LHCN-M2 (cell line): ENCODE measurements around the gene SCML1. TPM values are rescaled to one million over a fixed set of nuclear protein-coding genes. Genes with fewer than 3 reads are reported as not detected.
"Not testable (repeated sequence)": the region's sequence is repeated elsewhere in the genome, so short reads cannot be mapped to it uniquely, and the experiment has no call there.

Source experiments
- DNase-seq: peaks from one replicate; pipeline ENCODE4 v3.0.0-alpha.2; 2012; ENCODE audit warnings: low read depth
- total RNA-seq: library from RNA; depleted of rRNA; stranded (reverse); fragments of >200 nt; gene quantifications from 2 replicates; pipeline ENCODE4 v1.2.3, GENCODE V29; 2014

The SCML1 gene
- total RNA-seq, 1 experiment from 2014 or later, result 11.0 TPM

DNA sequence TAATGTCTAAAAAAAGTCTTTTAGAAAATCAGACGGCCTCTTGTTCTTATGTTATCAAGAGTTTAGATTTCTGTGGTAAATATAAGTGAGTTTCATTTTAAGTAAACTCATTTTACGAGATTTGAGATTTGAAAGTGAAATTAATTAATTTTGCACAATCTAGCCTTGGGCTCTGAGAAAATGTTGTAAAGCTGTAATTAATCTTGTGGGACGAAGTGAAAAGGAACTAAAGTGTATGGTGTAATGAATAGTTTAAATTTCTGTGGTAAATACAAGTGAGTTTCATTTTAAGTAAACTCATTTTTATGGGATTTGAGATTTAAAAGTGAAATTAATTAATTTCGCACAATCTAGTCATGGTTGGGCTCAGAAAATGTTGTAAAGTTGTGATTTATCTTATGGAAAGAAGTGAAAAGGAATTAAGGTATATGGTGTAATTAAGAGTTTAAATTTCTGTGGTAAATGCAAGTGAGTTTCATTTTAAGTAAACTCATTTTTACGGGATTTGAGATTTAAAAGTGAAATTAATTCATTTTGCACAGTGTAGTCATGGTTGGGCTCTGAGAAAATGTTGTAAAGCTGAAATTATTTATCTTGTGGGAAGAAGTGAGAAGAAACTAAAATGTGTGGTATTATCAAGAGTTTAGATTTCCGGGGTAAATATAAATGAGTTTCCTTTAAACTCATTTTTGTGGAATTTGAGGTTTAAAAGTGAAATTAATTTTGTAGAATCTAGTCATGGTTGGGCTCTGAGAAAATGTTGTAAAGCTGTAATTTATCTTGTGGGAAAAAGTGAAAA is 1.6 kb downstream of the SCML1 start:
- no peak for DNase-seq

DNA sequence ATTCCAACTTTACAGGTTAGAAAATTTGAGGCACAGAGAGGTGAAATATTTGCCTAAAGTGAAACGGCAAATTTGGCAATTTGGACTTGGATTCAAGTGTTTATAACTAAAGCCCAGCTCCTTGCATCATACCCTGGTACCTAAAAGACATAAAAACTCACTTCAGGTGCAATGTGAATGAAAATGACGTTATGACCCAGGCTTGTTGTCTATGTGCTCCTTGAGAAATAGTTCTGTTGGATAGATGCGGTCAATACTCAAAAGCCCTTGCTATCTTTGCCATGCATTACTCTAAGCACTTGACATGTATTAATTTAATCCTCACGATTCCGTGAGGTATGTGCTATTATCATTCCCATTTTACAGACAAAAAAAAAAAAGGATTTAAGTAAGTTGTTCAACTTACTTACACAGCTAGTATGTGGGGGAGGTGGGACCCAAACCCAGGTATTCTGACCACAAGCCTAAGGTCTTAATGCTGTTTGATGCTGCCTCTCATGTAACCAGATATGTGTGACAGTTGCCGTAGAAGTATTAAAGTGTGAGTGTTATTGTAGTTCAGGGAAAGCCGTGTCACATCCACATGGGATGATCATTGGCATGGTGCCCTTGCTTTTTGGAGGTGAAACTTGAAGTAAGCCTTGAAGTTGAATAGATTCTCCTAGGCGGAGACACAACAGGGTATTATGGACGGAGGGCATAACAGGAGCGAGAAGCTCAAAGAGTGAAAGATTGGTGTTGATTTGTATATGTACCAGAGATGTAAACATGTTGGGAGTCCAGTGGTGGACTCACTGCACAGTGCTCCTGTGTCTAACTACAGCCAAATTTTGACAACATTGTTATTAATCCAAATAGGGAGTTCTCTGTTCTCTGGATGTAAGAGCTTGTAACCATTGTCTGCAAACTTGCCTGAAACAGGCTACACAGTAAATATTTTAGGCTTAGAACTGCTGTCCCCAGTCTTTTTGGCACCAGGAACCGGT is 3.1 kb downstream of the SCML1 start:
- no peak for DNase-seq

DNA sequence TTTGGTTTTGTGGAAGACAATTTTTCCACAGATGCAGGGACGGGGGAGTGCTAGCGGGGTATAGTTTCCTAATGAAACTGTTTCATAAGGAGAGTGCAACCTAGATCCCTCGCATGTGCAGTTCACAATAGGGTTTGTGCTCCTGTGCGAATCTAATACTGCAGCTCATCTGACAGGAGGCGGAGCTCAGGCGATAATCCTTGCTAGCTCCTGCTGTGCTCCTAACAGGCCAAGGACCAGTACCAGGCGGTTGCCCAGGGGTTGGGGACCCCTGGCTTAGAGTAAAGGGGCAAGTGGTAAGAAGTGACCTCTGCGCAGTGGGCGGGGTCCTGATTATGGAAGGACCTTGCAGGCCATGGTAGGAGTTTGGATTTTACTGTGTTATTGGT is 3.8 kb downstream of the SCML1 start:
- DNase-seq, result no peak

DNA sequence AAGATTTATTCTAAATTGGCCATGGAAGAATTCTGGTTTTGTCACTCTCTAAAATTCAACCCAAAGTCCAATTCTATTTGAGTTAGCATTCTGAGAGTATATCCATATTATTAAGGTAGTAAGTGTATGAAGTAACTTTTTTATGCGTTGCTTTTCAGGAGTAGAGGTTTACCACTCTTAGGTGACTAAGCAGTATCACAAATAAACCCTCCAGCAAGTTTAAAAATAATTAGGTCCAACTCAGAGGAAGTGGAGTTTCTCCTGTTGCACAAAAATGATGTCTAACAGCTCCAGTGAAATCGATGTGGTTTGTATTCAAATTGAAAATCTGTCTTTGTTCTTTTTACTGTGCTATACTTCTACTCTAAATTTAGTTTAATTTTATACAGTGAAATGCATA is 6.6 kb downstream of the SCML1 start:
- no peak for DNase-seq

DNA sequence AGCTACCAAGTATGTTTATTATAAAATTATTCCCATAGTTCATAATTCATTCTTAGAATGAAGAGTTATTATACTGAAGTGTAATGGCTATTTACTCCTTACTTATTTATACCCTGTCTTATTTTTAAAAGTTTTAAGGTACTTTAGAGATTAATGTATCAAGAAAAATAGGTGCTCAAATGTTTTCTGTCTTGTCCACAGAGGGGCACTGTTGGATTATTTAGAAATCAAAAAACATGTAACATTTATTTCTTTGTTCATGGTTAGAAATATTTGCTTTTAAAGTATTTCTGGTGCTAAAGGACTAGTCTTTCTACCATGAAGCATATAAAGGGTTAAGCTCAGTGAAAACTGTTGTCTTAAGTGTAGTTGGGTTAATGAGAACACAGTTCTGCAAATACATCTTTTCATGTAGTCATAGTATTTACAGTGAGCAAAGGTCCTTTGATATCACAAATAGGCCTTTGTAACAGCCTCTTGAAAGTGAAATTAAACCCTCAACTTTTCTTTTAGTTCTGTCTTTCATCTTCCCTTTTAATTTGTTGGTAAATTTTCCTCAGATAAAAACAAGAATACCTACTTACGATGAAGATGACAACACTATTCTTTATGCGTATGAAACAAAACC is 7.7 kb downstream of the SCML1 start:
- no peak for DNase-seq

DNA sequence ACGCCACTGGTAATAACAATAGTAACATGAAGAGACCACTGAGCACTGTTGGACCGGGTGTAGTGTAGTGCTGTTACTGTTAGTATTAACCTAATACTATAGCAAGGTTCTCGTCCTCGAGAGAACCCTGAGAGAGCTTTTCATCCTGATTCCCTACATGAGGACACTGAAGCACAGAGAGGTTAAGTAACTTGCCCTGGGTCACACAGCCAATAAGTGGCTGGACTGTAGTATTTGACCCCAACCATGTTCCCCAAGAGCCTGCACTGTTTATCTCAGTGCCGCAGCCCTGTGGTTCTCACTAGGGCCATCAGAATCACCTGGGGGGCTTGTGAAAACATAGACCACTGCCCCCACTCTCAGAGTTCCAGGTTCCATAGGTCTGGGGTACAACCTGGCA is 10.4 kb downstream of the SCML1 start:
- no peak for DNase-seq

DNA sequence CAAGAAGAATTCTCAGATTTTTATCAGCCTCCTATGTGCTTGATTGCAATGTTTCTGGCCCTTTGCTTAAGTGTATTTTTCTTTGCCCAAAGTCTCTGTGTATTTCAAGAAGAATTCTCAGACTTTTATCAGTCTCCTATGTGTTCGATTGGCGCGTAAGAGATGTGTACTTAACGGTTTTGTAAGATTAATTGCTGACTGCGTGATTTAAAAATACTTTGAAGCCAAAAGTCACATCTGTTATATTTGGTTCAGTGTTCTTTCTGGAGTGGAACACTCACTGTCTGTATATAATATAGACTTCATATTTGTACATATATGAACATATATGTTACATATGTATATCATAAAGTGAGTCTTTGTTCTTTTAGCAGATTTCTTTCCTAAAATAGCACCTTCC is 11.4 kb downstream of the SCML1 start:
- DNase-seq, result no peak

DNA sequence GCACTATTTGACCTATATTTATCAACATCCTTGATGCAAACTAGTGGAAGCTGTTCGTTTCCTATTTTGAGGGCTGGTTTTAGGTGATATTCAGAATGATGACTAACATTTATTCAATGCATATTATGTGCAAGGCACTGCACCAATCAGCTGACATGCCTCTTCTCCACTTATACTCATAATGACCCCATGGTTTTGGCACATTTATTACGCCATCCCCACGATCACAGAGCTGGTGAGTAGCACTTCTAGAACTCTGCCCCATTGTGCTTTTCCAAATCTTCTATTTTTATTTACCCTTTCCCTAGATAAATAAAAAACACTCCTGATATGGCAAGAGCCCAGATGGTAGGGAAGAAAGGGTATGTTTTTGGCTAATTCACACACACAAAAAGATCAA is 13.1 kb downstream of the SCML1 start:
- DNase-seq, result no peak

DNA sequence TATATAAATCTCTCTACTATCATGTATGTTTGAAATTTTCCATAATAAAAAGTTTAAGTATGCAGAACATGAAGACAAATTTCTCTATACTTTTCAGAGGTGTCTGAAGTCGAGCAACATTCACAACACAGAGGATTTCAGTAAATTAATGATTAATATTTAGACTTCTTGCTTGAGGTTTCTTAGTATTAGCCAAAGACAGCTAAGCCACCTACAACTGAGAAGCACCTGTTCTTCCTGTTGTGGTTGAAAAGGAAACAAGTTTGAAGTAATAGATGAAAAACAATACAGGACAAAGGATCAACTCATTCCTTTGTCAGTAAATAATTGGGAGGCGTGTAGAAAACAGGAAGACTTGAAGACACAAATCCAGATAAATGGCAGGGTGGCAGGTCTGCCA is 21.1 kb downstream of the SCML1 start:
- DNase-seq, result no peak

DNA sequence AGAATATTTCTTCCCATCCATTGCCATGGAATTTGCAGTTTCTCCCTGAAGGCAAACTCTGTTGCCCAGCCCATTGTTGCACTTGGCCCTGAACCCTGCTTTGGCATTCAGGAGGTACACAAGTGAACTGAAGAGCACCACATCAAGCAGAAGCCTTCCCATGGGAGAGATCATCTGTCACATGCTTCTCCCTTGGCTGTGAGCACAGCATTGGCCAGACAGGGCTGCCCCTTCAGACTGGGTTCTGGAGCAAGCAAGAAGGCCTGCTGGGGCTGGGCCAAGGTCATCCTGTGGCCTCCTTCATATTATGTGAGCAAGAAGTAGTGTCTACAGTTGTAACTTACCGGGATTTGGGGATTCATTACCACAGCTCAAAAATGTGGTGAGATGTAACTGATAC is 22.7 kb downstream of the SCML1 start:
- no peak for DNase-seq

DNA sequence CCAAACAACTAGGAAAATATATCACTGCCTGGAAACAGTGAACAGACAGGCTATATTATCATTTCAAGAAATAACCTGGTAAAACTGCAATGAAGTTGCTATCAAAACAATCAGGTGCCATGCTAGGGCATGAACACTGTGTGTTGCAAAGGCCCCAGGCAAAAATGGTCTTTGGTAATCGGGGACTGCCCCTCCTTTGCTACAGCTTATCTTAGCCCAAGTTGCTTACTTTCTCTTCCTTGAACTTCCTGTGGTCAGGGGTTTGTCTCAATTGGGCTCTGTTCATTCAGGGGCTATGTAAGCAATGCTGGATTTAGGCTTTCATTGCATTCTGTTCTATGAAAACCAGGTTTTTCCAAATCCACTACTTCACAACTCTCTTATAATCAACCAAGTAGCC is 30.4 kb downstream of the SCML1 start:
- DNase-seq, result no peak

DNA sequence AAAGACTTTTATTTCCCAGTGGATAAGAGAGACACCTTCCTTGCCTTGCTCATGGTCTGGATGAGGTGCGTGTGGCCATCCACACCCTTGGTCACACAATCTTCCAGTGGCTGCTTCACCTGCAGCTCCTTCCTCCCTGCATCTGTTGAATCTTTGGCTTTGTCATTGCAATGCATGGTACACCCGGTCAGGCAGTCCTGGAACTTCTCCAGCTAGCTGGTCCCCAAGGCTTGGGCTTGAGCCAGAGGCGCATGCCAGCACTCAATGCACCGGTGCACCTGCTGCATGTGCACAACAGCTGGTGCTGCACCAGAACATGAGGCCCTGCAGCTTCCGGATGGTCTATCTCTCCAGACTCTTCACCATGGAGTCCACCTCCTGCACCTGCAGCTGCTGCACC is 31.7 kb downstream of the SCML1 start:
- DNase-seq, result no peak

DNA sequence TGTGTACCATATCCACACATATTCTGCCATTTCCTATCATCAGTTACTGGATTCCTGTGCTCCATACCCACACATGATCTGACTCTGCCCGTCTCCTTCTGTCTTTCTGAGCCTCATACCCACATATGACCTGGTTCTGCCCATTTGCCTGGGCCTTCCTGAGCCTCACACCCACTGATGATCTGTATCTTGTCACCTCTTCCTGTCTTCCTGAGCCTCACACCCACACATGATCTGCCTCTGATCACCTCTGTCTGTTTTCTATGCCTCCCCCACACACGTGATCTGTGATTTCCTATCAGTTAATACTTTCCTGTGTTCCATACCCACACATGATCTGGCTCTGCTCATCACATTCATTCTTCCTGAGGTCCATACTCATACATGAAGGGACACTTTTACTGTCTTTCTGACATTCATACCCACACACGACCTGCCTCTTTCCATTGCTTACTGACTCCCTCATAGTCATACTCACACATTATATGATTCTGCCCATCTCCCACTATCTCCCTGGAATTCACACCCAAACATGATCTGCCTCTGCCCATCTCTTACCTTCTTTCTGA is 32.5 kb downstream of the SCML1 start:
- DNase-seq, result no peak

DNA sequence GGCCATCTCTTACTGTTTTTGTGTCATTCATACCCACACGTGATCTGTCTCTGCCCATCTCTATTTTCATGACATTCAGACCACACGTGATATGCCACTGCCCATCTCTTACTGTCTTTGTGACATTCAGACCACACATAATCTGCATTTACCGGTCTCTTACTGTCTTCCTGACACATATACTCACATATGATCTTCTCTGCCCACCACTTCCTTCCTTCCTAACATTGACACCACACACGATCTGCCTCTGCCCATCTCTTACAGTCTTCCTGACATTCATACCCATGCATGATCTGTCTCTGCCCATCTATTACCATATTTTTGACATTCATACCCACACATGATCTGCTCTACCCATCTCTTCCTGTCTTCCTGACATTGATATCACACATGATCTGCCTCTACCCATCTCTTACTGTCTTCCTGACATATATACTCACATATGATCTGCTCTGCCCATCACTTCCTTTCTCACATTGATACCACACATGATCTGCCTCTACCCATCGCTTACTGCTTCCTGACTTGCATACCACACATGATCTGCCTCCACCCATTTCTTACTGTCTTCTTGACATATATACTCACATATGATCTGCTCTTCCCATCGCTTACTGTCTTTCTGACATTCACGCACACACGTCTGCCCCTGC is 36.1 kb downstream of the SCML1 start:
- DNase-seq, result no peak

DNA sequence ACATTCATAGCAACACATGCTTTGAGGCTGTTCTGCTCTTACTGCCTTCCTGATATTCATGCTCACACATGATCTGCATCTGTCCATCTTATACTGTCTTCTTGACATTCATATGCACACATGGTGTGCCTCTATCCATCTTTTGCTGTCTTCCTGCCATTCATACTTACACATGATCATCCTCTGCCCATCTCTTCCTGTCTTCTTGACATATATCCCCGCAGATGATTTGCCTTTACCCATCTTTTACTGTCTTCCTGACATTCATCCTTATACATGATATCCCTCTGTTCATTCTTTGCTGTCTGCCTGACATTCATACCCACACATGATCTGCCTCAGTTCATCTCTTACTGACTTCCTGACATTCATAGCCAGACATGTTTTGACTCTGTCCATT is 36.8 kb downstream of the SCML1 start:
- no peak for DNase-seq

DNA sequence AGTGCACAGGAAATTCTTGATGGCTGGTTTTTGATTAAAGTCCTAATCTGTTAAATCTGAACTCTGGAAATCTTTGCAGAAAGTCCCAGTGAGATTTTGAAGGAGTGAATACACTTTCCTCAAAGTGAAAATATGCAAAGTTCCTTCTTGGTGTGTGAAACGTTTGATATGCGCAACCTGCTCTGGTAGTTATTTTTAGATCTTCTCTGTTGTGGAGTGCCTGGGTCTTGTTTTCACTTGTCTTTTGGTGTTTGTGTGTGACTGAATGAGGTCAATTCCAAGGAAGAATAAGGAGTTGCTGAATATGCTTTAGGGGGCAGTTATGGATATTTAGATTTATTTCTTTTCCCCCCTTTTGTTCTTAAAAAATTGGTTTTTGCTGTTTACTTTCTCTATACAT is 41.7 kb downstream of the SCML1 start:
- no peak for DNase-seq

DNA sequence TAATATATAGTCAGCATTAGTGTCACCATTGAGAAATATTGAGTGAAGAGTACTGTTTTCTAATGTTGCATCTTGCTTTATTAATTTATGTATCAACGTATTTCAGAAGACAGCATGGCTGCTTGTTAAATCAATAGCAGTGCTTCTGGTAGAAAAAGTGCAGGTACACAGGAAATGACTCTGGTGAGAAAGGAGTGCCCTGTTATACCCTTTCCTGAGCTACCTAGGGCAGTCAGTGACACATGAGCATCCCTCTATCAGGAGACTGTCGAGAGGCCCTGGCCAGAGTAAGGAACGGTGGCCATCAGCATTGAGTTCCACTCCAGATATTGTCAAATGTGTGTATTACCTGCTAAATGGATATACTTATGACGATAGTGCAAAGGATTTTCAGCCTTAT is 42.1 kb downstream of the SCML1 start:
- DNase-seq, result no peak

DNA sequence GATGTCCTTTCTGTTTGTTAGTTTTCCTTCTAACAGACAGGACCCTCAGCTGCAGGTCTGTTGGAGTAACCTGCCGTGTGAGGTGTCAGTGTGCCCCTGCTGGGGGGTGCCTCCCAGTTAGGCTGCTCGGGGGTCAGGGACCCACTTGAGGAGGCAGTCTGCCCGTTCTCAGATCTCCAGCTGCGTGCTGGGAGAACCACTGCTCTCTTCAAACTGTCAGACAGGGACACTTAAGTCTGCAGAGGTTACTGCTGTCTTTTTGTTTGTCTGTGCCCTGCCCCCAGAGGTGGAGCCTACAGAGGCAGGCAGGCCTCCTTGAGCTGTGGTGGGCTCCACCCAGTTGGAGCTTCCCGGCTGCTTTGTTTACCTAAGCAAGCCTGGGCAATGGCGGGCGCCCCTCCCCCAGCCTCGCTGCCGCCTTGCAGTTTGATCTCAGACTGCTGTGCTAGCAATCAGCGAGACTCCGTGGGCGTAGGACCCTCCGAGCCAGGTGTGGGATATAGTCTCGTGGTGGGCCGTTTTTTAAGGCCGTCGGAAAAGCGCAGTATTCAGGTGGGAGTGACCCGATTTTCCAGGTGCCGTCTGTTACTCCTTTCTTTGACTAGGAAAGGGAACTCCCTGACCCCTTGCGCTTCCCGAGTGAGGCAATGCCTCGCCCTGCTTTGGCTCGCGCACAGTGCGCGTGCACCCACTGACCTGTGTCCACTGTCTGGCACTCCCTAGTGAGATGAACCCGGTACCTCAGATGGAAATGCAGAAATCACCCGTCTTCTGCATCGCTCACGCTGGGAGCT is 49.5 kb downstream of the SCML1 start:
- DNase-seq, result not testable (repeated sequence)

DNA sequence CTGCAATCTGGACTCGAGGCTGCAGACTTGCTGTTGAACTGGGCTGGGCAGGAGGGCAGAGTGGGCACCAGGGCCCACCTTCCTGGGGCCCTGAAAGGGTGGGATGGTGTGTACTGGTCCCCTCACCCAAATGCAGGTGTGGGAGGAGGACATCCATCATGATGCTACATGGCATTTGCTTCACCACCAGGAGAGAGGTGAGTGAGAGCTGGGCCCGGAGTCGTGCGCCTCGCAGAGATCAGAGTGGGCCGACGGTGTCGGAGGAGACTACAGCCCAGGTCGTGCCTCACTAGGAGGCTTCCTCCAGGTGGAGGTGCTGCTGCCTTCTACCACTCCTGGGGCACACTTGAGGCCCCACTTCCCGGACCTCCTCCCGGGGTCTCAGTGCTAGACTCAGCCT is 50.3 kb downstream of the SCML1 start:
- no peak for DNase-seq

DNA sequence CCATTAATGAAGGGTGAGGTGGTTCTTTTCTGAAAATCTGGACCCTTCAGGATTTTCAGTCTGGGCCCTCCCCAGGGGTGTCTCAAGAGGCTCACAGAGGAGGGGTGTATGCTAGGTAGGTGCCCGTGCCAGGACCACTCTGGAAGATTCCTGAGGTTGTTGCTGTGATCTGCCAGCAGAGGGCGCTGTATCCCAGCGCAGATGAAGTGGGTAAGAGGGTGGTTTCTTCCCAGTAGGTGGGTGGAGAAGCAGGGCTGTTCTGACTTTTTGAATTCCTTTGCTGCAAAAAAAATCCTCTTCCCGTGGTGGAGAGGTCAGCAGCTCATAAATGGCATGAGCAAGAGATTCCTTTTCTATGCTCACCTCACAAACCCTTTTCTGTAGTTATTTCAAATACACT is 51.1 kb downstream of the SCML1 start:
- DNase-seq, result peak; percentile 7
